ENCODE data around the gene OR5C1.

DNA sequence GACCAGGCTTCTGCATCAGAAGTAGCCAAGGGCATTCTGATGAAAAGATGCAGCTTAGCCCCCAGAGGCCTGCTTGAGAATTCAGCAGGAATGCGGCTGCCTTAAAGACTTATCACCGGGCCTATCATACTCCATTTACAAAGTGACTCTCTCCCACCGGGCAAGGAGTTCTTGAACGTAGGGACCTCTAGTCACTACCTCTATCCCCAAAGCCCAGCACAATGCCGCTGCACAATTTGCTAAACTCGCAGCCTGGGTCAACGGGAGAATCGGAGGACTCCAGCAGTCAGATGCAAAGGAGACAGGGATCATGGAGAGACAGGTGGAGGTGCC is 39.0 kb downstream of the OR5C1 start:
- TF ChIP-seq CTCF (IDR thresholded peaks at IDR 0.05) (no peak), POLR2A (IDR thresholded peaks at IDR 0.05) (no peak)
